ENCODE results near the gene GP1BA. TPM values are rescaled to one million over a fixed set of nuclear protein-coding genes. Genes with fewer than 3 reads are reported as not detected.

Gene GP1BA
- total RNA-seq, 2 donors from 2014 or later: not detected

GRCh38 chr17:4982305-4982704, 50.2 kb downstream of the GP1BA start:
- ATAC-seq (ENCODE audit: insufficient number of reproducible peaks, low FRiP score, low read depth) (no peak), DNase-seq (ENCODE audit: low spot score) (no peak)
- H3K27ac ChIP-seq: no peak overlapping the region
- H3K9me3 ChIP-seq: no peaks in the 10 kb centered on the region
- no peaks in the 10 kb centered on the region for H3K27me3 ChIP-seq (replicated peaks; ENCODE audit: insufficient read depth)
- no peak overlapping the region for H3K4me3 ChIP-seq
- peaks cover 0 to 18% of the 10 kb centered on the region in 2 donors for H3K4me1 ChIP-seq (ENCODE audit: control insufficient read depth in 1 of 2, low read depth in 2 of 2)
- no peak for TF ChIP-seq CTCF (IDR thresholded peaks at IDR 0.05)
- peaks cover 33% of the 10 kb centered on the region for H3K36me3 ChIP-seq

Other genes starting within 250 kb of the GP1BA start
- gene PELP1, start 228.1 kb upstream of the GP1BA start, total RNA-seq: 10 to 100 TPM; 21.1 to 71.2 TPM
- 10 to 100 TPM; 64.5 to 66.3 TPM for gene ARRB2, start 221.6 kb upstream of the GP1BA start, total RNA-seq
- 10 to 100 TPM; 18.8 to 21.9 TPM for gene MED11, start 200.8 kb upstream of the GP1BA start, total RNA-seq
- 1 to 10 TPM; 2.5 to 5.8 TPM for gene ZMYND15, start 192.4 kb upstream of the GP1BA start, total RNA-seq
- 10 to 100 TPM; 27.6 to 41.7 TPM for gene CXCL16, start 192.3 kb upstream of the GP1BA start, total RNA-seq
- not detected for gene TM4SF5, start 160.4 kb upstream of the GP1BA start, total RNA-seq
- 1 to 10 TPM; 5.9 to 8.3 TPM for gene VMO1, start 145.9 kb upstream of the GP1BA start, total RNA-seq
- not detected for gene GLTPD2, start 143.3 kb upstream of the GP1BA start, total RNA-seq
- gene PSMB6, start 136.1 kb upstream of the GP1BA start, total RNA-seq: 100 to 1,000 TPM in 1 of 2 donors, 10 to 100 TPM in 1; 70.0 to 160 TPM
- 10 to 100 TPM; 38.3 to 75.3 TPM for gene PLD2, start 125.1 kb upstream of the GP1BA start, total RNA-seq
- 10 to 100 TPM; 44.0 to 45.0 TPM for gene MINK1, start 98.9 kb upstream of the GP1BA start, total RNA-seq
- 1 to 10 TPM; 1.9 to 5.6 TPM for gene C17orf107, start 32.7 kb upstream of the GP1BA start, total RNA-seq
- gene CHRNE, start 29.2 kb upstream of the GP1BA start, total RNA-seq: 1 to 10 TPM in 1 of 2 donors, not detected in 1; 4.1 TPM
- gene SLC25A11, start 7.8 kb downstream of the GP1BA start, total RNA-seq: 10 to 100 TPM; 27.0 to 39.7 TPM
- 10 to 100 TPM; 32.4 to 38.3 TPM for gene RNF167, start 8.0 kb downstream of the GP1BA start, total RNA-seq
- 1,000 to 10,000 TPM in 1 of 2 donors, 100 to 1,000 TPM in 1; 806 to 1,230 TPM for gene PFN1, start 16.3 kb downstream of the GP1BA start, total RNA-seq
- gene ENO3, start 18.8 kb downstream of the GP1BA start, total RNA-seq: 1 to 10 TPM; 2.5 to 2.7 TPM
- gene SPAG7, start 35.5 kb downstream of the GP1BA start, total RNA-seq: 10 to 100 TPM; 32.3 to 43.1 TPM
- gene CAMTA2, start 55.4 kb downstream of the GP1BA start, total RNA-seq: 10 to 100 TPM; 31.3 to 34.0 TPM
- 1 to 10 TPM in 1 of 2 donors, not detected in 1; 1.2 TPM for gene INCA1, start 65.2 kb downstream of the GP1BA start, total RNA-seq
- 100 to 1,000 TPM; 113 to 152 TPM for gene KIF1C, start 65.7 kb downstream of the GP1BA start, total RNA-seq
- not detected for gene SLC52A1, start 103.1 kb downstream of the GP1BA start, total RNA-seq
- gene ZFP3, start 146.2 kb downstream of the GP1BA start, total RNA-seq: 1 to 10 TPM; 3.2 to 6.6 TPM
- gene ZNF232, start 179.6 kb downstream of the GP1BA start, total RNA-seq: 1 to 10 TPM; 6.7 to 7.2 TPM
- gene USP6, start 183.8 kb downstream of the GP1BA start, total RNA-seq: 1 to 10 TPM in 1 of 2 donors, not detected in 1; 2.0 TPM

Measured in thoracic aorta (tissue), 2 donors.